Activated CD8-positive, alpha-beta memory T cell treated with anti-CD3 and anti-CD28 coated beads, Interleukin-2, amount 50 U/mL, for 24 hours (primary cell): ENCODE measurements around the gene EIF2B2.
"Not testable (repeated sequence)": the region's sequence is repeated elsewhere in the genome, so short reads cannot be mapped to it uniquely, and the experiment has no call there.

Experiments used
- DNase-seq: peaks from one replicate; pipeline ENCODE4 v3.0.0-alpha.2; 2020; ENCODE audit errors: extremely low read depth

The EIF2B2 gene

DNA sequence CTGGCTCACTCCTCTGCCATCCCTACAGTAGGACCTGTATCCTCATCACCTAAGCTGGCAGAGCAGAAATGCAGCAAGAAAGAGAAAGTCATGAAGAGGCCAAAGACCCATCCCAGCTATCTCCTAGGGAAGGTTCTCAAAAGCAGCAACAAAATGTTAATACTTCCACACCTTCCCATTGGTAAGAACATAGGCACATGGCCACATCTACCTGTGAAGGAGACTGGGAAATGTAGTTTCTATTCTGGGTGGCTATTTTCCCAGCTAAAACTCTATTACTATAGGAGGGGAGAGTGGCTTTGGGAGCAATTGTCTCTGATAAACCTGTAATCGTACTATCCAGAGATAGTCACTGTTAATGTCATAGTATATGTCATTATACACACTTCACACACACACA is 13.7 kb upstream of the EIF2B2 start:
- DNase-seq: no peak

DNA sequence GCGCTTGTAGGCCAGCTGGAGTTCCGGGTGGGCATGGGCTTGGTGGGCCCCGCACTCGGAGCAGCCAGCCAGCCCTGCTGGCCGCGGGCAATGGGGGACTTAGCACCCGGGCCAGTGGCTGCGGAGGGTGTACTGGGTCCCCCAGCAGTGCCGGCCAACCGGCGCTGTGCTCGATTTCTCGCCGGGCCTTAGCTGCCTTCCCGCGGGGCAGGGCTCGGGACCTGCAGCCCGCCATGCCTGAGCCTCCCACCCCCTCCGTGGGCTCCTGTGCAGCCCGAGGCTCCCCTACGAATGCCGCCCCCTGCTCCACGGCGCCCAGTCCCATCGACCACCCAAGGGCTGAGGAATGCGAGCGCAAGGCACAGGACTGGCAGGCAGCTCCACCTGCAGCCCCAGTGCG is 8.5 kb upstream of the EIF2B2 start:
- DNase-seq: not testable (repeated sequence)

DNA sequence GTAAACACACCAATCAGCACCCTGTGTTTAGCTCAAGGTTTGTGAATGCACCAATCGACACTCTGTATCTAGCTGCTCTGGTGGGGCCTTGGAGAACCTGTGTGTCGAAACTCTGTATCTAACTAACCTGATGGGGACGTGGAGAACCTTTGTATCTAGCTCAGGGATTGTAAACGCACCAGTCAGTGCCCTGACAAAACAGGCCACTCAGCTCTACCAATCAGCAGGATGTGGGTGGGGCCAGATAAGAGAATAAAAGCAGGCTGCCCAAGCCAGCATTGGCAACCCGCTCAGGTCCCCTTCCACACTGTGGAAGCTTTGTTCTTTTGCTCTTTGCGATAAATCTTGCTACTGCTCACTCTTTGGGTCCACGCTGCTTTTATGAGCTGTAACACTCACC is 6.9 kb upstream of the EIF2B2 start:
- DNase-seq: not testable (repeated sequence)

DNA sequence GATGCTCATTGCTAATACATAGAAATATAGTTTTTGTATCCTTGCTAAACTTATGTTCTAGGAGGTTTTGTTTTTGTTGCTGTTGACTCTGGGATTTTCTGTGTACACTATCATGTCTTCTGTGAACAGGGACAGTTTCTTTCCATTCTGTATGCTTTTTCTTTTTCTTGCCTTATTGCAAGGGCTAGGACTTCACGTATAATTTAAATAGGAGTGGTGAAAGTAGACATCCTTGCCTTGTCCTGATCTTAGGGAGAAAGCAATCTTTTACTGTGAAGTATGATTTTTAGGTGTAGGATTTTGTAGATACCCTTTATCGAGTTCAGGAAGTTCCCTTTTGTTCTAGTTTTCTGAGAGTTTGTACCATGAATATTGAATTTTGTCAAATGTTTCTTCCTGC is 1.5 kb upstream of the EIF2B2 start:
- no peak for DNase-seq

DNA sequence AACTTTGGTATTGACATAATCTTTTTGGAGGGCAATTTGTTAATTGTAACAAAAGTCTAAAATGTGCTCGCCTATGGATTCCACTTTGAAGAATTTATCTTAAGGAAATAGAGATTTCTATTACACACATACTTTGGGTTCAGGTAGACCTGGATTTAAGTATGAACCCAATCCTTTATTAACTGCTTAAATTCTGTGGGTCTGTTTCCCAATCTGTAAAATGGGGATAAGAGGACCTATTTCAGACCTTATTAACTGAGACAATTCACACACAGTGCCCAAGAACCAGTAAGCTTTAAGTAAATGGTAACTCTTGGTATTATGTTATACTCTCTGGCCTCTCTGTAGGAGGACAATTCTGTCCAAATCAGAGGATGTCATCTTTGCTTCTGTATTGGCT is 822 bp upstream of the EIF2B2 start:
- DNase-seq: no peak

DNA sequence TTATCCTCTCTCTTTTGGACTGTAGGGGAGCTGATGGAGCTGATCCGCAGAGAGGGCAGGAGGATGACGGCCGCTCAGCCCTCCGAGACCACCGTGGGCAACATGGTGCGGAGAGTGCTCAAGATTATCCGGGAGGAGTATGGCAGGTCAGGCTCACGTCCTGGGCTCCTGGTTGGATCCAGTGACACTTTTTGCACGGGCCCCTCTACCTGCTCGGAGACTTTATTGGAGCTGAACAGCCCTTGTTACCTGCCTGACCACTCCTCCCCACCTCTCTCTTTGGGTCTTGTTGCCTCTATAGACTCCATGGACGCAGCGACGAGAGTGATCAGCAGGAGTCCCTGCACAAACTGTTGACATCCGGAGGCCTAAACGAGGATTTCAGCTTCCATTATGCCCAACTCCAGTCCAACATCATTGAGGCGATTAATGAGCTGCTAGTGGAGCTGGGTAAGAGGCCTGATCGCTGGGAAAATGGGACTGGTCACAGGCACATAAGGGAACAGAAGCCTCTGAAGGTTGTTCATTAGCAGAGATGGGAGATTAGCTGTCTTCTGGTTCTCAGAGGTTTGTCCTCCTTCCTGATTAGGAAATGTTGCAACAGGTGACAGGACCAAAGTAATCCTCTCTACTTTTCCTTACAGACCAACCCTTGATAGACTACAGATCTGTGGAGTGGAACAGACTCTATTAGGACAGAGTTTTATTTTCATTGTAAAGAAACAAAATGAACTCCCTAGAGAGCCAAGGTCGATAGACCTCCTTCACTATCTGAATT is 718 bp downstream of the EIF2B2 start:
- no peak for DNase-seq

DNA sequence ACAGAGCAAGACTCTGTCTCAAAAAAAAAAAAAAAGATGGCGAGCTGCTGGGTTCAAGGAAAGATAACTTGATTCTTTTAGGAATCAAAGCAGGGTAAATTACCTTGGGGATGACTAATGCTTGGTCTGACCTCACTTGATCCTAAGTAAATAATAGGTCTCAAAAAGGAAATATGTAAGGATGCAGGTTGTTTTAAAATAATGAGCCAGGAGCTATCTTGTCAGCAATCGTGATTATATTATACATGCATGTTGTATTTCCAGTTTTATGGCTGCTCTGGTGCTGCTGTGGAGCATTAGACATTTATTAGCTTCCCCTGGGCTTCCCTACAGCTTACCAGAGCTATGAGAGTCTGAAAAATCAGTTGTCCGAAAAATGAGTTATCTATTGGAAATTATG is 2.6 kb downstream of the EIF2B2 start:
- no peak for DNase-seq

DNA sequence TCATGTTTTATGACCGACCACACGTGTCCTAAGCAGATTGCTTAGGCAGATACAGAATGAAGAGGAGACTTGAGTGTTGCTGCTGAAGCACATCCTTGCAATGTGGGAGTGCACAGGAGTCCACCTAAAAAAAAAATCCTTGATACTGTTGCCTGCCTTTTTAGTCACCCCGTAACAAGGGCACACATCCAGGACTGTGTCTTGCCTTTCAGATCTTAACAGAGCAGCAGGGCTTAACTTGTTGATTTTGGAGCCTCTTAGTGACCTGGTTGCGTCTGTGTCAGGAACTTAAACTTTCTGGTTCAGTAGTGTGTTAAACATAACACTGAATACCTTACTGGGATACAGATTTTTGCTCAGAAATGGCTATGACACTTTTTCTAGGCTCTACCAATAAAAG is 6.5 kb downstream of the EIF2B2 start:
- DNase-seq: no peak

DNA sequence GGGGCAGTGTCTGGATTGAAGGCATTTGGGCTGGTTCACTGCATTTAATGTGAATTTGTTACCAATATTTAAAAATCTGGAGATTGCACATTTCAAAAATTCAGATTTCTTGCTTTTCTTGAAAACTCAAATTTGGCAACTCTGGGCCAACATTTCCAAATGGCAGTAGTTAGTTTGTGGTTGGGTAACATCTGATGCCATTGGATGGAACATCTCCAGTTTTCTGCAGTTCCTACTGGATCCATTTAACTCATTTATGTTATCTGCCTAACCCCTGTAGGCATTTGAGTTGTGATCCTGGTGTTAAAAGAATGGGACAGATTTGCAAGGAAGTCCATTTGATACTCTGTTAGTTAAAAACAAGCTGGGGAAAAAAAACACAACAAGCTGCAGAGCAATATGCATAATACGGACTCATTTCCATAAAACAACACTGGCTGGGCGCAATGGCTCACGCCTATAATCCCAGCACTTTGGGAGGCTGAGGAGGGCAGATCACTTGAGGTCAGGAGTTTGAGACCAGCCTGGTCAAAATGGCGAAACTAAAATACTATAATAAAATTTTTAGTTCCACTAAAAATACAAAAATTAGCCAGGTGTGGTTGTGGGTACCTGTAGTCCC is 7.9 kb downstream of the EIF2B2 start:
- no peak for DNase-seq

DNA sequence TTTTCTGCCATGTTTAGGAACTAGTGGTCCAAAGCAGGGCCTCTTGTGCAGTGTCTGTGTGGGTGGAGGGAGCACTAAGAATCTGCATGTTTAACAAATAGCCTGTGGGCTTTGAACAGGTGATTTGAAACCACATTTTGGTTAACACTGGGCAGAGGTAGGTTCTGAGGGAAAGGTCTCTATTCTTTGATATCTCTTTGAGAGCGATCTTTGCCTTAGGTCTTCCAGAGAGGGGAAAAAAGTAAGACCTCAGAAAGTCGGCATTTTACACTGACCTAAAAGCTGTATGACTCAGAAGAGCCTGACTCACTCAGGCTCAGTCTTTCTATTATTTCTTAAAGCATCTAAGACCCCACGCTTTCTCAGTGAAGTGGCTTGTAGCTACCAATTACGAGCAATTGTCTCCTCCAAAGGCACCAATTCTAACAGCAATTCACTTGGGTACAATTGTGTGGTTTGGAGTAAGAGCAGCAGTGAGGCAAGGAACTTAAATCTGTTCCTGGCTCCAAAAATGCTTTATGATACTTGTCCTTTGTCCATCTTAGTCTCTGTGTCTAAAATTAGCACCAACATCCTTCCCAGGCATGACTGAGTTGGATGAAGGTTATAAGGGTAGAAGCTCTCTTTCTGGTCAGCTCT is 8.8 kb downstream of the EIF2B2 start:
- DNase-seq: no peak

DNA sequence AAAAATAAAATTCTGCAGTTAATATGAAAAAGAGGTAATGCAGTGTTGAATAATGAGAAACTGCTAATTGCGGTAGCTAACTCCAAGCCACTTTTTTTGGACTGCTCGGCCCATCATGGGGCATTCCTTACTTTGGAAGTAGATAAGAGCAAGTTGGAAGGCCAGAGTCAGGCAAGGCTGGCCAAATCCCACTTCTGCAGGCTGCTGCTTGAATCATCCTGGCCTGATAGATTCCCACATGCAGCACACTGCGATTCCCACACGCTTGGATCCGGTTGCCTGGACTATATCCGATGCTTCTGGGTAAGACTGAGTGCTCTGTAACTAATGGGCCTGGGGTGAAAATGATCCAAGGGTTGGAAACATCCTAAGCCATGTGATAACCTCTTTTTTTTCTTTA is 10.6 kb downstream of the EIF2B2 start:
- DNase-seq: no peak

DNA sequence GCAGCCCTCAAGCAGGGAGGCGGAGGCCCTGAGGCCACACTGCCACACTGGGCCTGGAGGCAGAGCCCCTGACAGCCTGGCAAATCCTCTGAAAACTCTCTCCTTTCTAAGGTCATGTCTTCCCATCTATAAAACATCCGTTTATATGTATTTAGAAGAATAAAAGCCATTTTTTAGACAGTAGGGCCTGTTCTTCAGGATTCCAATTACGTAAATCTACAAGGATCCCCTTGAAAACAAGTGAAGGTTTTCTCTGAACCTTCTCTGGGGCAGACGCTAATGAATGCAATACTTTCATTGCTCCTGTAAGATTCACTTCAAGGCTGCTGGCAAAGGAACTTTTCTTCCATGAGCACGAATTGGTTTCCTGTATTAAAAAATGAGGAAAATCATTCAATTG is 12.8 kb downstream of the EIF2B2 start:
- DNase-seq: no peak

DNA sequence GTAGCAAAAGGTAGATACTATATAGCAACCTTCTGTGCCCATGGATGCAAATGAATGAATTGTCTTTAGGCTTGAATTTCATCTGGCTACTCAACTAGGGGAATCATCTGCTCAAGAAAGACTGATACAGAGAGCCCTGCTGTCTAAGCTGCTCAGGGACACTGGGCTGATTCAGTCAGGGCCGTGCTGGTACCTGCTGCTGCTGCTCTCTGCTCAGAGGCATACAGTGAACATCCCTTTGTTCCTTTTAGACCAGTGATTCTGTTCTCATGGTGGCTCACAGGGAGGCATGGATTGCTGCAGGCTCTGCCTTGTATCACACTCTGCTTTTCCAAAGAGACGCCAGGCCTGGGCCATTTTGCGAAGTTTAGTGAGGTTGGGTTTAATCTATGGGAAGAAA is 14.1 kb downstream of the EIF2B2 start:
- DNase-seq: no peak

DNA sequence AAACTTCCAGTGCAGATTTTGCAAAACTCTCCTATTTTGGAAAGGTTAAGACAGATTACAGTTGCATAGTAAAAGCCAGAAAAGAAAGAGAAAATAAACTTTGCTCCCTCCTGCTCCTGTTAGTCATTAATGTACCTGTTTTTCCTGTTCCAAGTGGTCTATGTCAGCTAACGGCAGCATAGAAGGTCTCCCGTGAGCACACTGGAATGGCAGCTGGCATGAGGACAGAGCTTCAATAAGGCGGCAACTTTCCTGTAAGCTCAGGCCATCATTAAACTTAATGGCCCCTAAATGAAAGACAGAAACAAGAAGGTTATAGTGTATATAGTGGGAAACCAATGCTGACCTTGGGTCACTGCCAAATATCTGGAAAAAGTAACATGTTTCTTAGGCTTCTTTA is 16.0 kb downstream of the EIF2B2 start:
- no peak for DNase-seq

DNA sequence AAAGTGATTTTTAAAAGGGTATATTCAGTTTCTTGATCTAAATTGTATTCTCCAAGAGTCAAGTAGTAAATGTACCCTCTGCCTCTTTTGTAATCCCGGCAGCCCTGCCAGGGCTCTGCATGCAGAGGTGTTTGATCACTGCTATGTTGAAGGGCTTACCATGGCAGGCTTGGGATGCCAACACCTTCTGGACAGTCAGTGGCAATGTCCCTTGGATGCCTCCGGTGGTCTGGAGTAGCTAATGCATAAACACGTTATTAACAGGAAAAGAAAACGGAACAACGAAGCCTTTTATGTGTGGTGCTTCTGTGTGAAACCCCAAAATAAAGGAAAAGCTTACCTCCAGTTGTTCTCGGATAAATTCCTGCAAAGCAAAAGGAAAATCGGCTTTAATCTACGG is 19.9 kb downstream of the EIF2B2 start:
- no peak for DNase-seq

DNA sequence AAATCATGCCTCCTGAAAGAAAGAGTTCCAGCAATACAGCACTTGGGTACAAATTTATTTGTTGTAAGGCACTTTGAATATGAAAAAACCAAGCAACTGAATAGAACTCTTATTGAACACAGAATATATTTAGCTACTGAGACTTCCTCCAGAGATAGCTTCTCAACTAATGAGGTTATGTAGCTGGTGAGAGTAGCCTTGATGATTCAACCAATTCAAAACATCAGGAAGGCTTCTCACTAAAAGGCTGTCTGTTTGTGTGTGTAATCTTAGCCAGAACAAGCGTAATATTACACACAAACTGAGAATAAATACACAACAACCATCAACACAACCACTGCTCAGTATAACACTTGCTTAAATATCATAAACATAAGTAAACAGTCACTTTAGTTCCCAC is 20.4 kb downstream of the EIF2B2 start:
- DNase-seq: no peak

DNA sequence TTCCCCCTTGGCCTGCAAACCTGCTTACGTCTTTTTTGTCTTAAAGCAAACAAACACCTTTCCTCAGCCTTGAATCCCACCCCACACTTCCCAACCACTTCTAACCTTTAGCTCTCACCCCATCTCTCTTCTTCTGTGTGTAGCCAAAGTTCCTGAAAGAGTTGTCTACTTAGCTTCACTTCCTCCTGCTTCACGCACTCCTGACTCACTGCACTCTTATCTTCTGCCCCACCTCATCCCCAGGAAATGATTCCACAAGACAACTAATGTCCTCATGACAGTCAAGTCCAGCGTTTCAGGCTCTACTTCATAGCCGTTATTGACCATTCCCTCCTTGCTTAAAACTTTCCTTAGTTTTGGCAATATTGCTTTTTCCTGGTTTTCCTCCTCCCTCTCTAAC is 22.4 kb downstream of the EIF2B2 start:
- DNase-seq: no peak

DNA sequence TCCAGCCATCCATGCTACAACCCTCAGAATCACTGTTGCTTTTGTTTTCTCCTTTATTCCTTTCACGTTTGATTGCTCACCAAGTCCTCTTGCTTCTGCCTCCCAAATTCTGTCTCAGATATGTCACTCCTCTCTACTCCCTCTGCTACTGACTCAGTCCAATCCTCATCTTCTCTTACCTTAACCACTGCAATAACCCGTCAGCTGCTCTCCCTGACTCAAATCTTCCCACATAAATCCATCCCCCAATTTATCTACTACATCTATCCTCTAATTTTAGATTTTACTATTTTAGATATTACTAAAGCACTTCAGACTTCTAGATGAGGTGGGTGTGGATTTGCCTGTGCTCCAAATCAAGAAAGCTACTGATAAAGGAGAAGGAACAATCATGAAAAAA is 23.2 kb downstream of the EIF2B2 start:
- DNase-seq: no peak

DNA sequence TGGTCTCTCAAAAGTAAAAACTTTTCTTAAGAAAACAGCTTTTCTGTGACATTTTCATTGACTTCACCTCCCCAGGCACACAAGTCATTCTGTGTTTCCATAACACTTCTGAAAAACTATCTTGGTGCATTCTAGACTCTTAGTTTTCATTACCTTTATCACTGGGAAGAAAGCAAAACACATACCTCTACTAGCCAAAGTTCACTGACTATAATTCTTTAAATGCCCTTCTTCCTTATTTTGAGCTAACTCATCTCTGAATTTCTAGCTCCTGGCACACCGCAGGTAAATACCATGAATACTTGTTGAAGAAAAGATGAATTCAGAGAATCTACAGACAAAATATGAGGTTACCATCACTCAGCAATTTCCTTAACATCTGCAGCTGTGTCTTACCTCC is 27.4 kb downstream of the EIF2B2 start:
- no peak for DNase-seq

DNA sequence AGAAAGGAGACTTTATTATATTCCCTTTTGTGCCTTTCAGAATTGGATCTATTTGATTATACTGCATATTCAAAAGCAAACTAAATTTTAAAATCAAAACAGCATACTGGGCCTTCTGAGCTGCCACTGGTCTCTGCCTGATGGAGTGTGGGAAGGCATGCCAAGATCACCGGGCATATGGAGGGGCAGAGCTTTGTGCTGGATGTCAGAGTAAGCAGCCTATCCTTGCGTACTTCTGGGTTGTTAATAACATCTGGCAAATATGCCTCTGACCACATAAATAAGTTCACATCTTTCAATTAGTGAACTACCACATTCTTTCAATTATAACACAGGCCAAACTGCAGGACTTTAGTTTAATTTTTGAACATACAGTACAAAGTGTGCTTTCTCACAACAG is 30.2 kb downstream of the EIF2B2 start:
- no peak for DNase-seq

DNA sequence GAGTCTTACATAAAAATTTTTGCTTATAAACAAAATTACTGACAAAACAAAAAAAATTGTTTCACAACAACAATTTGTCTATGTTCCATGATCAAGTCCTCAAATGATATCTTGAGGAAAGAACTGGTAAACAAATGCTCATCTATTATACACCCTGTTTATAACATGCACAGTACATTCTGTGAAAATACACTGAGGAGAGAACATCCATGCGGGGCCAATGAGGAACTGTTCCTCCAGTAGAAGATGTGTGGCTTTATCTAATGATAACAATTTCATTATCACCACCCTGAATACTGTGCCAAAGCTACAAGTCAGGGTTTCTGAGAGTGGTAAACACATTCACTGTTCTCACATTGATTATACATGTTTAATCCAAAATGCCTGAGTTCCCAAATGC is 37.8 kb downstream of the EIF2B2 start:
- no peak for DNase-seq

DNA sequence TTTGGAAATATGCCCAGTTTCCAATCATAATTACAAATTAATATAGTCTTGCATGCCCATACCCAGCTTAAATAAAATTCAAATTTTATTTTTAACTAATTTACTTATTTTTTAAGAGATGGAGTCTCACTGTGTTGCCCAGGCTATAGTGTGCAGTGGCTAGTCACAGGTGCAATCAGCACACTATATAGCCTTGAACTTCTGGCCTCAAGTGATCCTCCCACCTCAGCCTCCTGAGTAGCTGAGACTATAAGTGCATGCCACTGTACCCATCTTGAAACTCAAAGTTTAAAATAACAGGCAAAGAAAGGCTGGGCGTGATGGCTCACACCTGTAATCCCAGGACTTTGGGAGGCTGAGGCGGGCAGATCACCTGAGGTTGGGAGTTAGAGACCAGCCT is 38.2 kb downstream of the EIF2B2 start:
- no peak for DNase-seq

DNA sequence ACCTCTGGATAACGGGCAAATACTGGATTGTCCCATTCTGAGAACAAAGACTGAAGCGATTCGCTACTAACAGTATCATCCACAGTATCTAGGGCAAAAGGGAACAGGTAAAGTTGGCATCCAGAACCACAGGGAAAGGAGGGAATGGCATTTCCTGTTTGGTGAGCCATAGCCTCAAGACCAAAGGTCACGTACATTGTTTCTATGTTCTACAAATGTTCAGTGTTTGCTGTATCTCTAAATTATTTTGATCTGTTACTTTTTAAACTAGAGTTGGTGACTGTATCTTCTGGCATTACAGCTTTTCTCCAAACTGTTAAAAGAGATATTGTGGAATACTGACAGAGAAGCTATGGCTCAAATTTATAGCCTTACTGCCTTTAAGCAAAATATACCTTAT is 38.9 kb downstream of the EIF2B2 start:
- no peak for DNase-seq
